ENCODE measurements around the gene SPACA6. TPM values are rescaled to one million over a fixed set of nuclear protein-coding genes. Genes with fewer than 3 reads are reported as not detected.

Gene SPACA6
- total and polyA plus RNA-seq, 2 of the 8 experiments (the other 6 are each of a cell fraction or from before 2014, with no cell fraction given): 7.1 to 7.5 TPM

DNA sequence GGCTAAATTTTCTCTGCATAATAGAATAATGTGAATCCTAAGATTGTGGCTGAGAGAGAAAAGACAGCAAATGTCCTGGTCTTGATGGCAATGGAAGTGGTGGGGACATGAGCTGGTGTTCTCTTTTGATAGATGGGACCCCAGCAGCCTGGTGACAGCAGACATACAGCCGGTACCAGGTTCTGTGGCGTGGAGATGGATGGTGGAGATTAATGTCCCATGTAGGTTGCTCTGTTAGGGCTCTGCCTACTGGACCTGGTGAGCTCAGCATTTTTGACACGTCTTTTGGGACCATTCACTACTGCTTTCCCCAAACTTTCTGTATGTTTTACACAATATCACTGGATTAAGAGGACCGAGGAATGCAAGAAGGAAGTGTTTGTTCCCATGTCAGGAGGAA, 38.3 kb upstream of the SPACA6 start:
- Histone ChIP-seq H3K4me1 (replicated peaks in 1 of 4; ENCODE audit: control insufficient read depth in 3 of 4, insufficient read depth in 4 of 4, low read length in 3 of 4) (no peaks in the 10 kb centered on the region), H4K20me1 (replicated peaks in 1 of 2; ENCODE audit: control insufficient read depth in 1 of 2, insufficient read depth in 2 of 2, low read length in 2 of 2) (no peaks in the 10 kb centered on the region), H3K27me3 (replicated peaks in 1 of 4; ENCODE audit: control insufficient read depth in 3 of 4, extremely low read depth in 1 of 4, insufficient read depth in 3 of 4, low read length in 3 of 4) (no peaks in the 10 kb centered on the region), H3K9ac (replicated peaks in 1 of 4; ENCODE audit: extremely low read depth in 1 of 4, low read depth in 3 of 4, low read length in 3 of 4) (no peak overlapping the region), H3K23ac (ENCODE audit: insufficient read length) (no peak overlapping the region), H3K27ac (ENCODE audit: low read depth, low read length) (no peak overlapping the region), H3K18ac (ENCODE audit: extremely low read depth, low read length) (no peak overlapping the region), H3K14ac (ENCODE audit: insufficient read length) (no peak overlapping the region), H3K36me3 (ENCODE audit: control insufficient read depth in 2 of 4, insufficient read depth in 4 of 4, low read length in 3 of 4) (no peaks in the 10 kb centered on the region), H2AFZ (ENCODE audit: low read length) (no peak overlapping the region), H4K5ac (ENCODE audit: insufficient read length, low read depth, low read length) (no peak overlapping the region), H3K79me1 (ENCODE audit: low read depth, low read length) (no peaks in the 10 kb centered on the region), H3K23me2 (ENCODE audit: low read depth, low read length) (no peaks in the 10 kb centered on the region), H2AK5ac (ENCODE audit: low read depth, low read length) (no peak overlapping the region), H2BK20ac (ENCODE audit: low read length) (no peak overlapping the region), H3K4me2 (ENCODE audit: insufficient read depth in 1 of 2, low read depth in 2 of 2, low read length in 2 of 2) (no peak overlapping the region), H2BK12ac (ENCODE audit: low read depth, low read length) (no peak overlapping the region), H3K56ac (replicated peaks; ENCODE audit: insufficient read length, low read depth, low read length) (no peak overlapping the region), H4K91ac (replicated peaks; ENCODE audit: insufficient read length, low read length) (no peak overlapping the region), H3K4ac (replicated peaks; ENCODE audit: insufficient read length, low read depth, low read length) (no peak overlapping the region), H4K8ac (ENCODE audit: extremely low read depth, insufficient read depth, low read length) (no peak overlapping the region), H2BK120ac (replicated peaks; ENCODE audit: low read depth, low read length) (no peak overlapping the region), H3K4me3 (ENCODE audit: extremely low read depth in 1 of 4, insufficient read depth in 2 of 4, low read depth in 3 of 4, low read length in 4 of 4) (no peak overlapping the region), H2BK5ac (ENCODE audit: low read depth, low read length) (no peak overlapping the region), H3K9me3 (ENCODE audit: insufficient read depth in 2 of 2, low read depth in 1 of 2, low read length in 1 of 2) (peaks cover 28 to 34% of the 10 kb centered on the region in 2 experiments), H3K79me2 (ENCODE audit: control insufficient read depth in 1 of 2, insufficient read depth in 2 of 2, low read length in 2 of 2) (no peaks in the 10 kb centered on the region), H2BK15ac (ENCODE audit: low read length) (no peak overlapping the region)
- no peak for TF ChIP-seq JUND (IDR thresholded peaks at IDR 0.05; ENCODE audit: low read length)
- TF ChIP-seq ASH2L (IDR thresholded peaks at IDR 0.05; ENCODE audit: low read length): no peak
- TF ChIP-seq ZNF274 (IDR thresholded peaks at IDR 0.05; ENCODE audit: borderline replicate concordance, extremely low read depth, low read length): no peak
- TF ChIP-seq, protein P1, sequence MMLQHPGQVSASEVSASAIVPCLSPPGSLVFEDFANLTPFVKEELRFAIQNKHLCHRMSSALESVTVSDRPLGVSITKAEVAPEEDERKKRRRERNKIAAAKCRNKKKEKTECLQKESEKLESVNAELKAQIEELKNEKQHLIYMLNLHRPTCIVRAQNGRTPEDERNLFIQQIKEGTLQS (IDR thresholded peaks at IDR 0.05; ENCODE audit: insufficient read depth, low read depth, low read length): no peak
- TF ChIP-seq RAD21 (IDR thresholded peaks at IDR 0.05 in 1 of 2, conservative IDR thresholded peaks at IDR 0.05 in 1 of 2; ENCODE audit: low read depth in 2 of 2, low read length in 2 of 2): peak; percentile 8 to 18; a peak in 2 of 4 replicates
- TF ChIP-seq, protein P2, sequence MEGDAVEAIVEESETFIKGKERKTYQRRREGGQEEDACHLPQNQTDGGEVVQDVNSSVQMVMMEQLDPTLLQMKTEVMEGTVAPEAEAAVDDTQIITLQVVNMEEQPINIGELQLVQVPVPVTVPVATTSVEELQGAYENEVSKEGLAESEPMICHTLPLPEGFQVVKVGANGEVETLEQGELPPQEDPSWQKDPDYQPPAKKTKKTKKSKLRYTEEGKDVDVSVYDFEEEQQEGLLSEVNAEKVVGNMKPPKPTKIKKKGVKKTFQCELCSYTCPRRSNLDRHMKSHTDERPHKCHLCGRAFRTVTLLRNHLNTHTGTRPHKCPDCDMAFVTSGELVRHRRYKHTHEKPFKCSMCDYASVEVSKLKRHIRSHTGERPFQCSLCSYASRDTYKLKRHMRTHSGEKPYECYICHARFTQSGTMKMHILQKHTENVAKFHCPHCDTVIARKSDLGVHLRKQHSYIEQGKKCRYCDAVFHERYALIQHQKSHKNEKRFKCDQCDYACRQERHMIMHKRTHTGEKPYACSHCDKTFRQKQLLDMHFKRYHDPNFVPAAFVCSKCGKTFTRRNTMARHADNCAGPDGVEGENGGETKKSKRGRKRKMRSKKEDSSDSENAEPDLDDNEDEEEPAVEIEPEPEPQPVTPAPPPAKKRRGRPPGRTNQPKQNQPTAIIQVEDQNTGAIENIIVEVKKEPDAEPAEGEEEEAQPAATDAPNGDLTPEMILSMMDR (IDR thresholded peaks at IDR 0.05; ENCODE audit: control extremely low read depth in 1 of 3, insufficient read depth in 1 of 3, low read depth in 1 of 3, low read length in 3 of 3): peak in 2 of 3 experiments; percentile 4 to 13; a peak in 2 of 4 replicates
- TF ChIP-seq TCF12 (IDR thresholded peaks at IDR 0.05; ENCODE audit: low read depth, low read length): no peak
- no peak for TF ChIP-seq EGR1 (IDR thresholded peaks at IDR 0.05; ENCODE audit: borderline replicate concordance, low read depth, low read length)
- TF ChIP-seq SAP30 (IDR thresholded peaks at IDR 0.05; ENCODE audit: insufficient read depth, insufficient replicate concordance, low read length): no peak
- DNase-seq (ENCODE audit: low read depth in 1 of 2, low spot score in 2 of 2): no peak
- CTCF ChIA-PET (ENCODE audit: partially characterized antibody): interaction anchor here (0.7 to 1.9 kb wide), 14 partner anchors 12 to 311 kb away, joined by 3 to 10 read pairs (median 4); no protein-coding TSS in a partner anchor
- POLR2A ChIA-PET (ENCODE audit: partially characterized antibody): interaction anchor here (1.6 kb wide), 1 partner anchor 11 kb away, joined by 5 read pairs; no protein-coding TSS in a partner anchor
- 74% methylated on average over 4 of the region's 4 CpGs; no CpG with 5 or more reads in 1 of the 2 experiments for WGBS, 2 experiments (ENCODE audit: extremely low coverage in 1 of 2, insufficient coverage in 1 of 2, insufficient read length in 1 of 2, insufficient replicate concordance in 2 of 2, low coverage in 1 of 2, low lambda C conversion rate in 2 of 2, missing lambda C conversion rate in 1 of 2)
- FAIRE-seq: no peak
